Duodenal mucosa (tissue), 2 donors: ENCODE measurements around the gene VPS35L.

Experiments
- H3K27ac ChIP-seq: one replicate; pipeline ENCODE4 v1.7.0; 2013; ENCODE audit warnings: low read depth, low read length
- H3K27me3 ChIP-seq, 2 donors: one replicate each; pipeline ENCODE4 v1.7.0; 2013; ENCODE audit warnings: low read length in 2 of 2, control low read depth in 1 of 2; ENCODE audit not compliant: insufficient read depth in 2 of 2, control insufficient read depth in 1 of 2
- H3K36me3 ChIP-seq, 2 donors: one replicate each; pipeline ENCODE4 v1.7.0; 2013; ENCODE audit warnings: low read length in 2 of 2, control low read depth in 1 of 2; ENCODE audit not compliant: insufficient read depth in 2 of 2, control insufficient read depth in 1 of 2
- H3K4me1 ChIP-seq, 2 donors: one replicate each; pipeline ENCODE4 v1.7.0; 2013; ENCODE audit warnings: low read length in 2 of 2, control low read depth in 1 of 2; ENCODE audit not compliant: insufficient read depth in 2 of 2, control insufficient read depth in 1 of 2
- H3K4me3 ChIP-seq, 2 donors: one replicate each; pipeline ENCODE4 v1.7.0; 2013; ENCODE audit warnings: low read length in 2 of 2, low read depth in 1 of 2
- H3K9ac ChIP-seq, 2 donors: one replicate each; pipeline ENCODE4 v1.7.0; 2013; ENCODE audit warnings: low read length in 2 of 2, low read depth in 1 of 2
- H3K9me3 ChIP-seq, 2 donors: one replicate each; pipeline ENCODE4 v1.7.0; 2013; ENCODE audit warnings: low read length in 2 of 2, control low read depth in 1 of 2; ENCODE audit not compliant: control insufficient read depth in 1 of 2

Gene VPS35L

DNA sequence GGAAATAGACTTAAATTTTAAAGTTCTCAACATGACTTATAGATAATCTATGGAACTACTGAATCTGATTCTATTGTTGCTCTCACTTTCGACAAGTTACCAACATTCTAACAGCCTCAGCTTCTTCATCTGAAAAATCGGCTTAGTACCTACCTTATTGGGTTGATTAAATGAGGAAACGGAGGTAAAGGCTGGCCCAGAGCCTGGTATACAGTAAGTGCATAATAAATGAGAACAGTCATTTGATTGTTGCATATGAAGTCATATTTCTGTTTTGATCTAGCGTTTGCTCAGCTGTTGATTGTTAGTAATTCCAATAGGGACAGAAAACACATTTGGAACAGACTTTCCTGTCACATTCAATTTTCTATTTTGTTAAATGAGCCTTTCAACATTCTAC, 4.6 kb downstream of the VPS35L start:
- H3K27ac ChIP-seq, result no peak overlapping the region
- H3K4me3 ChIP-seq, result no peak overlapping the region
- H3K4me1 ChIP-seq, result peaks cover 5 to 6% of the 10 kb centered on the region in 2 donors
- H3K9me3 ChIP-seq, result no peaks in the 10 kb centered on the region
- H3K9ac ChIP-seq, result no peak overlapping the region
- no peaks in the 10 kb centered on the region for H3K27me3 ChIP-seq
- H3K36me3 ChIP-seq, result peaks cover 0 to under 1% of the 10 kb centered on the region in 2 donors

DNA sequence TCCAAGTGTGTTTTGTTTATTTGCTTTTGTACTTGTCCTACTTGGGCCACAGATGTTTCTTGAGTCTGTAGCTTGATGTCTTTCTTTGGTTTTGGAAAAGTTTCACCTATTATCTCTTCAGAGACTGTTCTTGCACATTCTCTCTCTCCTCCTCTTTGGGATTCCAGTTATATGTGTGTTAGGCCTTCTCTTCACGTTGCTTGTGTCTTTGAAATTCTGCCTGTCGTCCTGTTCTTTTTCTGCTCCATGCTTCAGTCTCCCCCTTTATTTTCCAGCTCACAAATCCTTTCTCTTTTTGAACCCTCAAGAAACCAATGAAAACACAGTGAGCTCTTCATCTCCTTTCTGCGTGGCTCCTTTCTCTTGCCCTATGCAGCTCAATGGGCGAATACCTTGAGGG, 7.9 kb downstream of the VPS35L start:
- Histone ChIP-seq H3K9me3 (no peaks in the 10 kb centered on the region), H3K27me3 (no peaks in the 10 kb centered on the region), H3K36me3 (peaks cover 0 to 21% of the 10 kb centered on the region in 2 donors), H3K4me1 (no peaks in the 10 kb centered on the region), H3K27ac (no peak overlapping the region), H3K9ac (no peak overlapping the region), H3K4me3 (no peak overlapping the region)

DNA sequence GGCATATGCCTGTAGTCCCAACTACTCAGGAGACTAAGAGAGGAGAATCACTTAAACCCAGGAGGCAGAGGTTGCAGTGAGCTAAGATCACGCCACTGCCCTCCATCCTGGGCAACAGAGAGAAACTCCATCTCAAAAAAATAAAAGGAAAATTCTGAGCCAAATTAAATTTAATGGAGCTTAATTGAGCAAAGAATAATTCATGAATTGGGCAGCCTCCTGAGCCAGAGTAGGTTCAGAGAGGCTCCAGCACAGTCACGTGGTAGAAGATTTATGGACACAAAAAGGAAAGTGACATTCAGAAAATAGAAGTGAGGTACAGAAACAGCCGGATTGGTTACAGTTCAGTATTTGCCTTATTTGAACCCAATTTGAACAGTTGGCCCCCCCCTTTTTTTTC, 10.9 kb downstream of the VPS35L start:
- Histone ChIP-seq H3K4me3 (no peak overlapping the region), H3K4me1 (no peaks in the 10 kb centered on the region), H3K27ac (no peak overlapping the region), H3K36me3 (peaks cover 0 to 45% of the 10 kb centered on the region in 2 donors), H3K9ac (no peak overlapping the region), H3K27me3 (no peaks in the 10 kb centered on the region), H3K9me3 (no peaks in the 10 kb centered on the region)

DNA sequence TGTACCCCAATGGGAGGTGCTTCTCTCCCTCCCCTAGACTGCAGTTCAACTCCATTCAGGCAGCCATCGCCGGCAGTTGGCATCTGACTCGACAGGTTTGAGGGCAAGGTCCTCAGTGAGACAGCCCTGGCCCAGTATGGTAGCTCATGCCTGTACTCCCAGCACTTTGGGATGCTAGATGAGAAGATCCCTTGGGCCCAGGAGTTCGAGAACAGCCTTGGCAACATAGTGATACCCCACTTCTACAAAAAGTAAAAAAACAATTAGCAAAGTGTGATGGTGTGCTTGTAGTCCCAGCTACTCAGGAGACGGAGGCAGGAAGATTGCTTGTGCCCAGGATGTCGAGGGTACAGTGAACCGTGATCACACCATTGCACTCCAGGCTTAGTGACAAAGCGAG, 12.1 kb downstream of the VPS35L start:
- Histone ChIP-seq H3K9ac (no peak overlapping the region), H3K27me3 (no peaks in the 10 kb centered on the region), H3K4me1 (no peaks in the 10 kb centered on the region), H3K27ac (no peak overlapping the region), H3K36me3 (peaks cover 4 to 53% of the 10 kb centered on the region in 2 donors), H3K4me3 (no peak overlapping the region), H3K9me3 (no peaks in the 10 kb centered on the region)

DNA sequence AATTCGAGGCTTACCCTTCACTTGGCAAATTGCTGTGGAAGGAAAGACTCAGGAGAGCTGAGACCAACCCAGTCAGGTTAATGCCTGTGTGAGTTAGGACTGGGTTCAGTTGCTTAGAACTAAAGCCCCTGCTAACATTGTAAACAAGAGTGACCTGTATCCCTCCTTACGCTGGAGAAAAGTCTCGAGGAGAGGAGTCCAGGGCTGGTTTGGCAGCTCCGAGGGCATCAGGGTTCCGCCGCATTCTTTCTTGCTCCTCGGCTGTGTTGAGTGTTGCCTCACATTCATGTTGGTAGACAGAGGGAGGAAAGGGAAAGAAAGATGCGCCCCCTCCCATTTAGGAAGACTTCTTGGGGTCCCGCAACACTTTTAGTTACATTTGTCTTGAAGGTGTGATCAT, 18.5 kb downstream of the VPS35L start:
- Histone ChIP-seq H3K27me3 (no peaks in the 10 kb centered on the region), H3K27ac (no peak overlapping the region), H3K4me1 (no peaks in the 10 kb centered on the region), H3K36me3 (peaks cover 38 to 75% of the 10 kb centered on the region in 2 donors), H3K9me3 (no peaks in the 10 kb centered on the region), H3K4me3 (no peak overlapping the region), H3K9ac (no peak overlapping the region)

DNA sequence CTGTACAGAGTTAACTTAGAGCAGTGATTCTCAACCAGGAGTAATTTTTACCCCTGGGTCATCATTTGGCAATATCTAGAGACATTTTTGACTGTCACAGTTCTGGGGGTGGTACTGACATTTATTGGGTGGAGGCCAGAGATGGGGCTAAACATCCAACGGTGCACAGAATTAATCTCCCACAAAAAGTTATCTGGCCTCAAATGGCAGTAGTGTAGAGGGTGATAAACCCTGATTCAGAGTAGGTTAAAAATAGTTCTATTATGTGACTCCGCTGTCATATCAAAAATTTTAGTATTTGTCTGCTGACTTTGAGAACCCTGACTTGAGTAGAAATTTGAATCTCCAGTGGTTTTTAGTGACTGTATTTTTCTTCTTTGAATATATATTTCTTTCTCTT, 19.1 kb downstream of the VPS35L start:
- no peak overlapping the region for H3K9ac ChIP-seq
- H3K36me3 ChIP-seq, result peaks cover 39 to 72% of the 10 kb centered on the region in 2 donors
- no peak overlapping the region for H3K4me3 ChIP-seq
- H3K4me1 ChIP-seq, result no peaks in the 10 kb centered on the region
- no peak overlapping the region for H3K27ac ChIP-seq
- H3K27me3 ChIP-seq, result no peaks in the 10 kb centered on the region
- no peaks in the 10 kb centered on the region for H3K9me3 ChIP-seq

DNA sequence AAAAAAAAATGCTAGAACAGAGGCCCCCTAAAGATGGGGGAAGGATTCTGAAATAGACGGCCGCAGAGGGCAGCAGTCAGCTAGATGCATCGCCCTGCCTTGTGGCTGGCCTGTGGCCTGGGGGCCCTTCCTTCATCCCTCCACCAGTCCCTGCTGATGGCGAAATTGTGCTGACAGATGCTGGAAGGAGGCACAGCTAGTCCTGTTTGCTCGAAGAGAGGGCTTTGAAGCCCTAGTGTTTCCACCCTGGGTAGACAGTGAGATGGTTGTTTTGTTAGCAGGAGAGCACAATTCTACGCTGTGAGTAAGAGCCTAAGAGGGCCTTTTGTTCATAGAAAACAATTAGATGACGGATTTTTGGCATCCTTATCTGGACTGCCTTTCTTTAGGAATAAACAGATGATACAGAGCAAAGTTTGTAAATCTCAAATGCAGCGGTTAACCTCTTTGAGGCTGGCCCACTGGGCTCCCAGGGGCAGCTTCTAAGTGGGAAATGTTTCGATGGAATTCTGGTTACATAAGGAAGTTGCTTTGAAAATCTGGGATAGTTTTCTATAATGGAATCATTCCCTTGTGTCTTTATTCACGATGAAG, 23.0 kb downstream of the VPS35L start:
- Histone ChIP-seq H3K9me3 (peaks cover 0 to 6% of the 10 kb centered on the region in 2 donors), H3K4me3 (no peak overlapping the region), H3K4me1 (no peaks in the 10 kb centered on the region), H3K27me3 (no peaks in the 10 kb centered on the region), H3K27ac (no peak overlapping the region), H3K36me3 (peaks cover 50 to 74% of the 10 kb centered on the region in 2 donors), H3K9ac (no peak overlapping the region)

DNA sequence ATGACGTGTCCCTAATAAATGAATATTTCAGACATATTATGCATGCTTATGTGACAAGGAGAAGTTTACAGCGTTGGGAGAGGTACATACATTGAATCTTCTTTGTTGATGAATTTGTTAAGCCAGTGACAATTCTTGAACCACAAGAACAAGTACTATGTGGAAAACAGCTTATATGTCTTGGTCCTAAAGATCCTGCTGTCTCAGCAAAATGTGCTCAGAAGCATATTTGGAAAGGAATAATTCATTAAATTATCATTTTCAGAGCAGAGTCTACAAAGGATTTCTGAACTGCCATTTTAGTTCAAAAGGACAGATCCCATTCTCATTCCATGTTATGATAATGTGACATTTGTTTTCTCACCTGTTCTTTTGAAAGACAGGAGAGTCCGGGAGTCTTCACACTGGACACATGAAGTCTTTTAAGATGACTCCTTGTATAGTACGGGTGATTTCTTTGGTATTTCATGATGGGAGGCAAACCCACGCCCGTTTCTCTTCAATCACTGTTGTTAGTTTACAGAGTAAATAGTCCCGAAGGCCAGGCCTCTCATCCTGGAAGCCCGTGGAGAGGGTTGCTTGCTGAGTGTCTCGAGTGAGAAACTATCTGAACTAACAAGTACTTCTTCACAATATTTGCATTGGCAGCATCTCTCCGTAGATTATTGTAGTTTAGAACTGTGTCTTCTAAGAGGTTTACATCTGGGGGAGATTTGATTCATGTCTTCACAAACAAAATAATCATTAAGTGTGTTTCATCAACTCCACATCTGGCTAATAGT, 26.7 kb downstream of the VPS35L start:
- Histone ChIP-seq H3K36me3 (peaks cover 40 to 66% of the 10 kb centered on the region in 2 donors), H3K27ac (no peak overlapping the region)

DNA sequence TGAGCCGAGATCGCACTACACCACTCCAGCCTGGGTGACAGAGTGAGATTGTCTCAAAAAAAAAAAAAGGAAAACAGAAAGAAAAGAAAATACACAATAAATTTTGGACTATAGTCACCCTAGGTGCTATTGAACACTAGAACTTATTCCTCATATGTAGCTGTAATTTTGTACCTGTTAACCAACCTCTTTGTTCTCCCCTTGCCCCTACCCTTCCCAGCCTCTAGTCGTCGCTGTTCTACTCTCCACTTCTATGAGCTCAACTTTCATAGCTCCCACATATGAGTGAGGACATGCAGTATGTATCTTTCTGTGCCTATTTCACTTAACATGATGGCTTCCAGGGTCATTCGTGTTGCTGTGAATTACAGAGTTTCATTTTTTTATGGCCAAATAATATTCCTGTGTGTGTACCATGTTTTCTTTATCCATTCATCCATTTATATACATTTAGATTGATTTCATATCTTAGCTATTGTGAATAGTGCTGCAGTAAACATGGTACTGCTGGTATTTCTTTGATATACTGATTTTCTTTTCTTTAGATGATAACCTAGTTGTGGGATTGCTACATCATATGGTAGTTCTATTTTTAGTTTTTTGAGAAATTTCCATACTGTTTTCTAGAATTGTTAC, 28.3 kb downstream of the VPS35L start:
- no peak overlapping the region for H3K27ac ChIP-seq
- H3K4me3 ChIP-seq, result no peak overlapping the region
- H3K36me3 ChIP-seq, result peaks cover 33 to 56% of the 10 kb centered on the region in 2 donors
- H3K4me1 ChIP-seq, result no peaks in the 10 kb centered on the region
- no peak overlapping the region for H3K9ac ChIP-seq
- H3K9me3 ChIP-seq, result peaks cover 0 to 6% of the 10 kb centered on the region in 2 donors
- no peaks in the 10 kb centered on the region for H3K27me3 ChIP-seq

More for the DNA sequence above, 26.7 kb downstream of the VPS35L start:
- no peak overlapping the region for H3K9ac ChIP-seq
- H3K4me1 ChIP-seq, result no peaks in the 10 kb centered on the region
- H3K4me3 ChIP-seq, result no peak overlapping the region
- H3K9me3 ChIP-seq, result peaks cover 0 to 6% of the 10 kb centered on the region in 2 donors
- no peaks in the 10 kb centered on the region for H3K27me3 ChIP-seq

DNA sequence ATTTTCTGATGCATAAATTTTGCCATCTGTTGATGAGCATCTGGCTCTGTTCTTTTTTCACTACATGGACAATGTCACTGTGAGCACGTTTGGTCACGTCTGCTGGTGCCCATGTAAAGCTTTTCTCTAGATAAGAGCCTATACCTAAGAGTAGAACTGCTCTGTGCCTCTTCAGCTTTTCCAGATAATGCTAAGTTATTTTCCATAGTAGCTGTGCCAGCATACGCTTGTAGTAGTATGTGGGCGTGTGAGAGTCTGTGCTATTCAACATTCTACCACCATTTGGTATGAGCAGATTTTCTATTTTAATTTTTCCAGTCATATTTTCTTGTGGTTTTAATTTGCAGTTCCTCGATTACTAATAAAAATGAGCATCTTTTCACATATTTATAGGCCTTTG, 33.2 kb downstream of the VPS35L start:
- Histone ChIP-seq H3K9me3 (no peaks in the 10 kb centered on the region), H3K27me3 (no peaks in the 10 kb centered on the region), H3K4me3 (no peak overlapping the region), H3K9ac (no peak overlapping the region), H3K27ac (no peak overlapping the region), H3K4me1 (no peaks in the 10 kb centered on the region), H3K36me3 (peaks cover 20 to 43% of the 10 kb centered on the region in 2 donors)
